Measurements from ENCODE around the gene FAM13A.

DNA sequence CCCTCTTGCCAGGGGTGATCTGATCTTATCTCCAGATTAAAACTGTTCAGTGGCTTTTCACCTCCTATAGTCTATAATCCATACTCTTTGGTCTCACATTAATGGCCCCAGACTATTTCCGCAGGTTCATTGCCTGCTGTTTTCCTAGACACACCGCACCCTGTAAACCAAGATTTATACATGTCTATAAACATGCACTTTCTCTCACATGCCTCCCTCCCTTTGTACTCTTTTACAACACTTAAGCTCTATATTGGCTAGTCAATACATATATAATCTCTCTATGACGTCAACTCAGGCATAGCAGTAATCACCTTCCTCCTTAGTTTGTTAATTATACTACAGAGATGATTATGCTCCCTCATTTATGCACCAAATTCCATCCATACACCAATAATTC, 188.5 kb downstream of the FAM13A start:
- TF ChIP-seq POLR2A (IDR thresholded peaks at IDR 0.05) = no peak
- TF ChIP-seq, protein P1, sequence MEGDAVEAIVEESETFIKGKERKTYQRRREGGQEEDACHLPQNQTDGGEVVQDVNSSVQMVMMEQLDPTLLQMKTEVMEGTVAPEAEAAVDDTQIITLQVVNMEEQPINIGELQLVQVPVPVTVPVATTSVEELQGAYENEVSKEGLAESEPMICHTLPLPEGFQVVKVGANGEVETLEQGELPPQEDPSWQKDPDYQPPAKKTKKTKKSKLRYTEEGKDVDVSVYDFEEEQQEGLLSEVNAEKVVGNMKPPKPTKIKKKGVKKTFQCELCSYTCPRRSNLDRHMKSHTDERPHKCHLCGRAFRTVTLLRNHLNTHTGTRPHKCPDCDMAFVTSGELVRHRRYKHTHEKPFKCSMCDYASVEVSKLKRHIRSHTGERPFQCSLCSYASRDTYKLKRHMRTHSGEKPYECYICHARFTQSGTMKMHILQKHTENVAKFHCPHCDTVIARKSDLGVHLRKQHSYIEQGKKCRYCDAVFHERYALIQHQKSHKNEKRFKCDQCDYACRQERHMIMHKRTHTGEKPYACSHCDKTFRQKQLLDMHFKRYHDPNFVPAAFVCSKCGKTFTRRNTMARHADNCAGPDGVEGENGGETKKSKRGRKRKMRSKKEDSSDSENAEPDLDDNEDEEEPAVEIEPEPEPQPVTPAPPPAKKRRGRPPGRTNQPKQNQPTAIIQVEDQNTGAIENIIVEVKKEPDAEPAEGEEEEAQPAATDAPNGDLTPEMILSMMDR (IDR thresholded peaks at IDR 0.05) = no peak

Data from esophagus squamous epithelium (tissue), 4 donors.